Adrenal gland (tissue), 5 donors: ENCODE data around the gene AFM.
"Not testable (repeated sequence)": the region's sequence is repeated elsewhere in the genome, so short reads cannot be mapped to it uniquely, and the experiment has no call there.

ENCODE experiments used
- CTCF ChIP-seq, 6 experiments: fragments of 450-650 bp in 4 of 6; fragments of 200-600 bp in 2 of 6; sonication (generic) in 1 of 6; IDR thresholded peaks; 1 replicate in 5 of 6; 2 replicates in 1 of 6; pipeline versions ENCODE4 v1.5.1 to v1.8.0; 2016 to 2021; ENCODE audit warnings: antibody characterized with exemption in 6 of 6, mild to moderate bottlenecking in 2 of 6, moderate library complexity in 1 of 6
- POLR2A ChIP-seq, 2 donors: fragments of 450-650 bp; IDR thresholded peaks; one replicate each; pipeline ENCODE4 v1.6.1; 2017; ENCODE audit warnings: antibody characterized with exemption in 2 of 2, mild to moderate bottlenecking in 2 of 2, moderate library complexity in 1 of 2
- donor health status: DM: no; HTN: no; CAD: no.

- TF ChIP-seq POLR2A, CTCF (IDR thresholded peaks at IDR 0.05): not testable (repeated sequence)
Measured at GRCh38 chr4:73550865-73551264, 69.3 kb downstream of the AFM start.
